Stimulated activated naive CD8-positive, alpha-beta T cell treated with anti-CD3 and anti-CD28 coated beads, Interleukin-15, amount 100 ng/mL, for 72 hours (primary cell): ENCODE measurements around the gene ANXA4.

Experiments
- ATAC-seq: fragments of 150-1000 bp; cut with Tn5 transposase; 2 replicates; pipeline ENCODE4 v1.10.0; 2021; ENCODE audit warnings: mild to moderate bottlenecking, moderate library complexity
- DNase-seq, 2 donors: peaks; one replicate each; pipeline ENCODE4 v3.0.0; 2021 to 2022
- H3K27ac Mint-ChIP-seq, 2 donors: one replicate each; pipeline ENCODE4 v1.8.0; 2022; ENCODE audit warnings: mild to moderate bottlenecking in 2 of 2, mixed read lengths in 2 of 2, moderate library complexity in 2 of 2
- H3K27me3 Mint-ChIP-seq: one replicate; pipeline ENCODE4 v1.8.0; 2022; ENCODE audit warnings: mixed read lengths
- H3K4me1 Mint-ChIP-seq: one replicate; pipeline ENCODE4 v1.8.0; 2022; ENCODE audit warnings: mild to moderate bottlenecking, mixed read lengths
- H3K4me3 Mint-ChIP-seq, 2 donors: one replicate each; pipeline ENCODE4 v1.8.0; 2022; ENCODE audit warnings: mild to moderate bottlenecking in 2 of 2, mixed read lengths in 2 of 2, moderate library complexity in 1 of 2
- H3K9me3 Mint-ChIP-seq, 2 donors: one replicate each; pipeline ENCODE4 v1.8.0; 2022; ENCODE audit warnings: mixed read lengths in 2 of 2

The ANXA4 gene

GRCh38 chr2:69847068-69847828 is 105.3 kb downstream of the ANXA4 start:
- ATAC-seq (no peak), DNase-seq (no peak)
- Mint-ChIP-seq H3K4me1 (peaks cover 12% of the 10 kb centered on the region), H3K4me3 (no peak overlapping the region), H3K27me3 (no peaks in the 10 kb centered on the region), H3K27ac (peak overlapping the region in 1 of 2 donors; percentile 20), H3K9me3 (no peaks in the 10 kb centered on the region)

DNA sequence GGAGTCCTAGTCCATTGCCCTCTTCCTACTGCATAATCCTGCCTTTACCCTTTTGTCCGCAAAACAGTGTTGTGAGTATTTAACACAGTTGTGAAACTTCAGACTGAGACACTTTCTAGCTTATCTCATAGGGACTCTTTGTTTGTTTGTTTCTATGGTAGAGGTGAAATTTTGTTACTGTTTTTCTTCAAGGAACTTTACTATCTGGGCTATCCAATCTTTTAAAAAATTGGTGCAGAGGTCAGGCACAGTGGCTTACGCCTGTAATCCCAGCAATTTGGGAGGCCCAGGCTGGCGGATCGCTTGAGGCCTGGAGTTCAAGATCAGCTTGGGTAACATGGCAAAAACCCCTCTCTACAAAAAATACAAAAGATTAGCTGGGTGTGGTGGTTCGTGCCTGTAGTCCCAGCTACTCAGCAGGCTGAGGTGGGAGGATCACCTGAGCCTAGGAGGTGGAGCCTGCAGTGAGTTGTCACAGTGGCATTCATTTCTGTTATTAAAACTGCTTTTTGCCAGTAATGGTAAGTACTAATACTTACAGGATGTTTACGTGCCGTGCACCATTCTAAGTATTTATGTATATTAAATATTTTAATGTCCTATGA is 106.4 kb downstream of the ANXA4 start:
- no peaks in the 10 kb centered on the region for H3K27me3 Mint-ChIP-seq
- DNase-seq (no peak), ATAC-seq (no peak)
- H3K4me1 Mint-ChIP-seq: peaks cover 12% of the 10 kb centered on the region
- H3K27ac Mint-ChIP-seq: no peak overlapping the region
- H3K4me3 Mint-ChIP-seq: no peak overlapping the region
- H3K9me3 Mint-ChIP-seq: no peaks in the 10 kb centered on the region

GRCh38 chr2:69858261-69858660 is 116.3 kb downstream of the ANXA4 start:
- Mint-ChIP-seq H3K27ac (no peak overlapping the region), H3K4me3 (no peak overlapping the region), H3K9me3 (no peaks in the 10 kb centered on the region), H3K27me3 (no peaks in the 10 kb centered on the region), H3K4me1 (no peaks in the 10 kb centered on the region)
- DNase-seq: no peak
- ATAC-seq: no peak

- ATAC-seq (no peak), DNase-seq (no peak)
- no peak overlapping the region for H3K4me3 Mint-ChIP-seq
- no peaks in the 10 kb centered on the region for H3K4me1 Mint-ChIP-seq
- no peak overlapping the region for H3K27ac Mint-ChIP-seq
- no peaks in the 10 kb centered on the region for H3K9me3 Mint-ChIP-seq
- H3K27me3 Mint-ChIP-seq: no peaks in the 10 kb centered on the region
Observed at GRCh38 chr2:69863298-69863697, 121.4 kb downstream of the ANXA4 start.
